ENCODE data around the gene SPATA20. TPM values are rescaled to one million over a fixed set of nuclear protein-coding genes. Genes with fewer than 3 reads are reported as not detected.

SPATA20 gene
- total RNA-seq, 1 experiment from 2014 or later = 140 TPM

- DNase-seq (ENCODE audit: low read depth) = no peak
- in situ Hi-C loops (cut with HindIII; ENCODE audit: low pct_unique_long_range_greater_than_20kb, low sequenced_read_pairs) = no loop called here
Measured at GRCh38 chr17:50602836-50603235, 55.9 kb downstream of the SPATA20 start.

- no peak for DNase-seq (ENCODE audit: low read depth)
- in situ Hi-C loops (cut with HindIII; ENCODE audit: low pct_unique_long_range_greater_than_20kb, low sequenced_read_pairs) = no loop called here
Measured at GRCh38 chr17:50603340-50603739, 56.4 kb downstream of the SPATA20 start.

- in situ Hi-C loops (cut with HindIII; ENCODE audit: low pct_unique_long_range_greater_than_20kb, low sequenced_read_pairs) = no loop called here
- DNase-seq (ENCODE audit: low read depth) = no peak
Measured at GRCh38 chr17:50604513-50604912, 57.5 kb downstream of the SPATA20 start.

GRCh38 chr17:50605429-50605828, 58.5 kb downstream of the SPATA20 start:
- DNase-seq (ENCODE audit: low read depth) = no peak
- in situ Hi-C loops (cut with HindIII; ENCODE audit: low pct_unique_long_range_greater_than_20kb, low sequenced_read_pairs) = no loop called here

Other genes starting within 250 kb of the SPATA20 start
- 39.4 and 53.5 TPM in 2 replicates for gene XYLT2, start 201.0 kb upstream of the SPATA20 start, total RNA-seq (2014; rRNA removed; shearing (Covaris generic); ENCODE audit: low replicate concordance)
- 62.3 and 126 TPM in 2 replicates for gene MRPL27, start 174.0 kb upstream of the SPATA20 start, total RNA-seq (2014; rRNA removed; shearing (Covaris generic); ENCODE audit: low replicate concordance)
- 16.9 and 19.0 TPM in 2 replicates for gene EME1, start 173.9 kb upstream of the SPATA20 start, total RNA-seq (2014; rRNA removed; shearing (Covaris generic); ENCODE audit: low replicate concordance)
- 250 and 251 TPM in 2 replicates for gene LRRC59, start 149.7 kb upstream of the SPATA20 start, total RNA-seq (2014; rRNA removed; shearing (Covaris generic); ENCODE audit: low replicate concordance)
- gene ACSF2, start 121.0 kb upstream of the SPATA20 start, total RNA-seq (2014; rRNA removed; shearing (Covaris generic); ENCODE audit: low replicate concordance) = 33.1 and 62.2 TPM in 2 replicates
- not detected in 2 replicates for gene CHAD, start 78.3 kb upstream of the SPATA20 start, total RNA-seq (2014; rRNA removed; shearing (Covaris generic); ENCODE audit: low replicate concordance)
- 31.4 and 41.4 TPM in 2 replicates for gene RSAD1, start 68.3 kb upstream of the SPATA20 start, total RNA-seq (2014; rRNA removed; shearing (Covaris generic); ENCODE audit: low replicate concordance)
- gene MYCBPAP, start 38.7 kb upstream of the SPATA20 start, total RNA-seq (2014; rRNA removed; shearing (Covaris generic); ENCODE audit: low replicate concordance) = 1.1 and 9.3 TPM in 2 replicates
- gene EPN3, start 14.4 kb upstream of the SPATA20 start, total RNA-seq (2014; rRNA removed; shearing (Covaris generic); ENCODE audit: low replicate concordance) = 0.07 and 0.32 TPM in 2 replicates
- gene CACNA1G, start 13.5 kb downstream of the SPATA20 start, total RNA-seq (2014; rRNA removed; shearing (Covaris generic); ENCODE audit: low replicate concordance) = 0.35 and 3.3 TPM in 2 replicates
- gene ABCC3, start 87.7 kb downstream of the SPATA20 start, total RNA-seq (2014; rRNA removed; shearing (Covaris generic); ENCODE audit: low replicate concordance) = 67.8 and 69.9 TPM in 2 replicates
- gene ANKRD40, start 160.7 kb downstream of the SPATA20 start, total RNA-seq (2014; rRNA removed; shearing (Covaris generic); ENCODE audit: low replicate concordance) = 29.7 and 44.3 TPM in 2 replicates
- 9.2 and 26.6 TPM in 2 replicates for gene LUC7L3, start 172.4 kb downstream of the SPATA20 start, total RNA-seq (2014; rRNA removed; shearing (Covaris generic); ENCODE audit: low replicate concordance)
- gene ANKRD40CL, start 220.3 kb downstream of the SPATA20 start, total RNA-seq (2014; rRNA removed; shearing (Covaris generic); ENCODE audit: low replicate concordance) = not detected in 2 replicates

All from Caki2 (cell line).